Umbilical cord (tissue), 2 donors: Measurements from ENCODE around the gene BAIAP2. TPM values are rescaled to one million over a fixed set of nuclear protein-coding genes. Genes with fewer than 3 reads are reported as not detected.
A peak's percentile ranks its signal among the peaks of the same experiment; 100 is the strongest.

Source experiments
- DNase-seq: peaks from one replicate; pipeline ENCODE4 v3.0.0-alpha.2; 2015; ENCODE audit warnings: low spot score
- total RNA-seq: library from RNA; depleted of rRNA; stranded (reverse); fragments of >200 nt; gene quantifications from one replicate; pipeline ENCODE4 v1.2.3, GENCODE V29; 2014; ENCODE audit warnings: low replicate concordance; ENCODE audit not compliant: insufficient read depth

The BAIAP2 gene
- total RNA-seq, 1 donor from 2014 or later, result 8.4 TPM

- DNase-seq, result no peak
Measured at GRCh38 chr17:81157848-81158687, 123.1 kb downstream of the BAIAP2 start.

- DNase-seq, result no peak
Measured at GRCh38 chr17:81158688-81159590, 124.0 kb downstream of the BAIAP2 start.

GRCh38 chr17:81159611-81160265 is 124.8 kb downstream of the BAIAP2 start:
- DNase-seq, result no peak

GRCh38 chr17:81160306-81160705 is 125.4 kb downstream of the BAIAP2 start:
- DNase-seq, result no peak

GRCh38 chr17:81160747-81161453 is 125.9 kb downstream of the BAIAP2 start:
- no peak for DNase-seq

- no peak for DNase-seq
Measured at GRCh38 chr17:81161536-81161935, 126.6 kb downstream of the BAIAP2 start.

GRCh38 chr17:81161972-81162371 is 127.0 kb downstream of the BAIAP2 start:
- no peak for DNase-seq

GRCh38 chr17:81162491-81162890 is 127.5 kb downstream of the BAIAP2 start:
- DNase-seq, result no peak

GRCh38 chr17:81163051-81163695 is 128.2 kb downstream of the BAIAP2 start:
- DNase-seq, result no peak

- no peak for DNase-seq
Measured at GRCh38 chr17:81163703-81164370, 128.9 kb downstream of the BAIAP2 start.

GRCh38 chr17:81164371-81165245 is 129.7 kb downstream of the BAIAP2 start:
- no peak for DNase-seq

- peak; percentile 33 for DNase-seq
Measured at GRCh38 chr17:81165246-81166032, 130.5 kb downstream of the BAIAP2 start, which contains the start of gene PVALEF. TSS of gene PVALEF (plus strand) at chr17:81165507. CDS start at chr17:81181227, 15,720 bp downstream.

- no peak for DNase-seq
Measured at GRCh38 chr17:81166033-81166492, 131.1 kb downstream of the BAIAP2 start, which contains the start of gene AATK. TSS of gene AATK (minus strand) at chr17:81166221. CDS start at chr17:81165992, 229 bp downstream.

Other genes starting within 250 kb of the BAIAP2 start
- 14.9 TPM for gene CHMP6, start 43.3 kb upstream of the BAIAP2 start, total RNA-seq
- not detected for gene PVALEF, start 130.4 kb downstream of the BAIAP2 start, total RNA-seq
- 1.4 TPM for gene AATK, start 131.1 kb downstream of the BAIAP2 start, total RNA-seq
- gene CEP131, start 187.8 kb downstream of the BAIAP2 start, total RNA-seq, result 4.6 TPM
- gene TEPSIN, start 203.9 kb downstream of the BAIAP2 start, total RNA-seq, result 9.4 TPM
- 77.0 TPM for gene NDUFAF8, start 204.2 kb downstream of the BAIAP2 start, total RNA-seq